DOHH2 (cell line): ENCODE measurements around the gene PRKCD.

Source experiments
- CTCF ChIP-seq: fragments of 200-600 bp; sonication (generic); IDR thresholded peaks from one replicate; pipeline ENCODE4 v1.5.1; 2014; ENCODE audit warnings: antibody characterized with exemption, mild to moderate bottlenecking, low read depth, low read length; ENCODE audit not compliant: poor library complexity, severe bottlenecking
- EZH2phosphoT487 ChIP-seq: fragments of 200-600 bp; sonication (generic); IDR thresholded peaks from 2 replicates; pipeline ENCODE4 v1.6.1; 2017; ENCODE audit warnings: borderline replicate concordance, mild to moderate bottlenecking, antibody characterized with exemption, low read length, moderate library complexity, mixed read lengths

- TF ChIP-seq CTCF, result no peak
- TF ChIP-seq EZH2phosphoT487, result no peak
These were observed 5.2 kb downstream of the PRKCD start for GRCh38 chr3:53166206-53166605.
